Stomach (tissue), 4 donors: Measurements from ENCODE around the gene NAV1.

Source experiments
- CTCF ChIP-seq, 7 experiments: fragments of 450-650 bp in 4 of 7; fragments of 200-600 bp in 3 of 7; sonication (generic) in 3 of 7; IDR thresholded peaks; one replicate each; pipeline ENCODE4 v1.5.1; 2016 to 2019; ENCODE audit warnings: antibody characterized with exemption in 7 of 7, control low read depth in 2 of 7, mild to moderate bottlenecking in 1 of 7
- POLR2A ChIP-seq, 4 donors: fragments of 450-650 bp; IDR thresholded peaks; one replicate each; pipeline ENCODE4 v1.6.1; 2016; ENCODE audit warnings: antibody characterized with exemption in 4 of 4, control low read depth in 2 of 4, mild to moderate bottlenecking in 1 of 4, moderate library complexity in 1 of 4
- POLR2AphosphoS5 ChIP-seq, 3 donors: sonication (generic); formaldehyde crosslinking; IDR thresholded peaks; one replicate each; pipeline ENCODE4 v1.6.1; 2016; ENCODE audit warnings: antibody characterized with exemption in 3 of 3

- TF ChIP-seq CTCF (IDR thresholded peaks at IDR 0.05) (no peak), POLR2AphosphoS5 (IDR thresholded peaks at IDR 0.05) (no peak), POLR2A (IDR thresholded peaks at IDR 0.05) (no peak)
Measured at GRCh38 chr1:201553496-201554189, 14.7 kb downstream of the NAV1 start.
